NCI-H748 (cell line): ENCODE measurements around the gene PPP3CA.
A peak's percentile ranks its signal among the peaks of the same experiment; 100 is the strongest.

Experiments used
- DNase-seq: peaks from one replicate; lab custom pipeline; 2025; ENCODE audit not compliant: unreplicated experiment; lab: John Stamatoyannopoulos, UW

PPP3CA gene

DNA sequence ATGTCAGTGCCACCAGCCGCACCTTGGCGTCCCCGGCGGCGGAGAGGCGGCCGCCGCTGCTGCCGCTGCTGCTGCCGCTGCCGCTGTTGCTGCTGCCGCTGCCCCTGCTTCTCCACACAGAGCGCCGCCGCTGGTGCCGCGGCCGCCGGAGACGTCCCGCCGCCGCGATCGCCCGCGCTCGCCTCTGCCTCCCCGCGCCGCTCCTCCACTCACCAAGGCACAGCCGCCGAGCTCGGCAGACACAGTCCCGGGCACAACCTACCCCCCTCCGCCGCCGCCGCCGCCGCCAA, at the start of gene PPP3CA:
Gene PPP3CA (minus strand): TSS at position 260 of the 290 bp plus-strand sequence.
- no peak for DNase-seq

DNA sequence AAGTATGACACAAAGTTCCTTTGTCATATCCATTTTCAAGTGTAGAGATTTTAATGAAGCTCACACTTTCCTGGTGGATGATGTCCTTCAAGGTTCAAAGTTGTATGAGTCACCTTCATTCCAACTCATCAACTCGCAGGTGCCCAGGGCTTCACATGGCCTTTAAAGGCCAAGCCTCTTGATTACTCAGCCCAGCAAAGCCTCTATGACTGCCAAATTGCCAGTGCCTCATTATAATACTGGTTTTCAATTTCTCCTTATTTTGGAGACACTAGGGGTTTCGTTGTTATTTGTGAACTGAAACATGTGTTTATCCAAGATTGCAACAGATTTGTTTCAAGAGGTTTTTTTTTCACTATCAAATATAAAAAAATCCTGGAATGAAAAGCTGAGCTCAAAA, 45.9 kb upstream of the PPP3CA start:
- no peak for DNase-seq

DNA sequence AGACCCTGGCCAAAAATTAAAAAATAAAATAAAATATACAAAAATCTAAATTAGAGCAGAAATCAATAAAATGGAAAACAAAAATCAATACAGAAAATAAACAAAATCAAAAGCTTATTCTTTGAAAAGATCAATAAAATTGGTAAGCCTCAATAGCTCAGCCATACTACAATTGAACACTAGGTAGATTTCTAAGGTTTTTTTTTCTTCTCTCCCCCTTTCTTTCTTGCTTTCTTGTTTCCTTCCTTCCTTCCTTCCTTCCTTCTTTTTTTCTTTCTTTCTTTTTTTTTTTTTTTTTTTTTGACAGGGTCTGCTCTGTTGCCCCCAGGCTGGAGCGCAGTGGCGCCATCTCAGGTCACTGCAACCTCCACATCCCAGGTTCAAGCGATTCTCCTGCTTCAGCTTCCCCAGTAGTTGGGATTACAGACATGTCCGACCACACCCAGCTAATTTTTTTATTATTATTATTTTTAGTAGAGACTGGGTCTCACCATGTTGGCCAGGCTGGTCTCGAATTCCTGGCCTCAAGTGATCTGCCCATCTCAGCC, 23.4 kb upstream of the PPP3CA start:
- no peak for DNase-seq

DNA sequence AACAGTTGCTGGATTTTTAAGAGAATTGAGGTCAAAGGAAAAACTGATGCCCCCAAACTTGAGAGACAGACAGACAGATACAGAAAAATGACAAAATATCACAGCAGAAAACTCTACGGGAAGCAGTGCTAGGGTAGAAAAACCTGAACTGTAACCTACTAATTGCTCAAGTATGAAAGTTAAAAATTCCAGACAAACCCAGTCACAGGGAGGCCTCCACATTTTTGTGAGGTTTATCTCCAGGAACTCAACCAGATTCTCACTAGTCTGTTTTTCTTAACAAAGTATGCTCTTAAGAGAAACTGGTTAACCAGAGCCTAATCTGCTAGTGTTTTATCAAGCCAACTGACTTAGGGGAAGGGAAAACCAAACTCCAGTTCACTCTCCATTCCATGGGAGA, 19.9 kb upstream of the PPP3CA start:
- DNase-seq: no peak

DNA sequence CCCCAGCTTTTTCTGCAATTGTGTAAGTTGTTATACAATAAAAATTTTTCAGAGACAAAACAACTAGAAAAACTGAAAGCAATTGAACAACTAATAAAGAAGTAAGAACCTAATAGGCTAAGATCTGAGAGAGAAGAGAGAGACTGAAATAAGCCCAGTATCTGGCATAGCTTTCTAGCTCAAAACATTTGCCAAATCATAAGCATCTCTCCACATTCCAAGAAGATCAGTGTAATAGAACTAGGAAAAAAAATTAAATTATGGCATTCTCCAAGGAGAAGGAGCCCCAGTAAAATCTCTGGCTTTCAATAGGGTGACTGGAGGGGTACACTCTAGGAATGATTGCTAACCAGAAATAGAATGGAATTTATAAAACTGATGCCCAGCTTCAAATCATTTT, 19.0 kb upstream of the PPP3CA start:
- DNase-seq: no peak

DNA sequence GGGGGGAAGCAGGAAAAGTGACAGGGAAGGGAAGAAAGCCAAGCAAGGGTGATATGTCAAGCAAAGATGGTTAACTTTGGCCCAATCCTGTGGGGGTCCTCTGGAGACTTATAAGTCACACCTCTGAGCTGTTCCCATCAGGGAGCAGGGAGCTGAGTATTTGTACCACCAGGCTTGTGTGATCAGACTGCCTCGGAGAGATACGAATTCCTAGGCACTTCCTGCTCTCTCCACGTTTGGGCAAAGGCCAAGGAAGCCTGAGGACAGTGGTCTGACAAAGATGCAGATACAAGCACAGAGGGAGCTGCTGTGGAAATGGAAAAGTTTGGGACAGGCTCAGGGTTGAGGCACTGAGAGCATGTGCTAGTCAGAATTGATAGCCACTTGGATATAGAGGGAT, 10.4 kb upstream of the PPP3CA start:
- no peak for DNase-seq

DNA sequence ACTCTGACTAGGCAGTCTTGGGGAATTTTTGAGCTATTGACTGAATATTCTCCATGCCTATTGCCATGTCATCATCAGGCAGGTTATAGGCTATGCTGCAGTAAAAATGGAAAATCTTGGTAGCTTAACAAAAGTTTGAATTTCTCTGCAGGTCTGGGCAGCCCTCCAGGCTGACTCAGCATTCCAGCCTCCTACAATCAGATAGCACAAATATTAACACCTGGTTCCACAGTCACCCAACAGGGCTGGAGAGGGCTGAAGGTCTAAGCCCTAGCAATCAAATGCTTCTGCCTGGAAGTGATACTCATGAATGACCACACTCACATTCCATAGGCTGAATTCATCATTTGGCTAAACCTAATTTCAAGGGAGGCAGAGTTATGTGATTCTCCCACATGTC, 9.6 kb upstream of the PPP3CA start:
- no peak for DNase-seq

DNA sequence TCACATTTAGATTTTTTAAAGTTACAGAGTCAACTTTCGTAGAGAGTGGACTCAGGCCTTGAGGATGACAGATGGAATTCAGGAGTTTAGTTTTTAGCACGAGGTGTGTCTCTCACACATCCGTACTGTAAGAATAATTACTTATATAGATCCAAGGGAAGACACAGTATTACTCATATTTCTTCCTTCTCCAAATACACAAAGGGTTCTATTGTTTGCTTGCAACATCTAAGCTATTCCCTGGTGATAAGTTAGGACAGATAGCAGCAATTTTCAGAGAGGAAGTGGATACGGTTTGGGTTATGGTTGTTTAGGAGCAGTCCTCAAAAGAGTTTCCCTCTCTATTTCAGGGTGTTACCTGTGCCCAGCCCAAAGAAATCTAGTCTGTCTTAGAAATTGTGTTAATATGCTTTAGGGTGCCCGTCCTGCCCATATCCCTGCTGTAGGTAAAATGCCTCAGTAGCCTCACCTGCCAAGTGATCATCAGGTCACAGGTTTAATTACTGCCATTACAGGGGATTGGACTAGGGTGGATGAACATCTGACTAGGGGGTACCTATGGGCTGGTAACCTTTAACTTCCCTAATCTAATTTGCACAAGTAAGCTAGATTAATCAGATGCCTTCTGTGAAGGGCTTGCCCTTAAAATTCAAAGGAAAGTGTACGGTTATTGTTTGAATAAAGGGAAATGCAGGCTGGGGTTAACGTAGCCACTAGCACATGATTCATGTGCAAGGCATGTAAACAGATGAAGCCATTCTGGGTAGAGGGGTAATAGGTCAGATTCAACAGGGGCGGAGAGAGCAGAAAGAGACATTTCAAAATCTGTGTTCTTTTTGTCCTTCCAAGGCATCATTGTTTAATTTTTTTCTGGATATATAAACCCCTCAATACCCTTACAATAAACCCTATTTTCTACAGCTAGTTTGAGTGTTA, 8.7 kb upstream of the PPP3CA start:
- DNase-seq: no peak

DNA sequence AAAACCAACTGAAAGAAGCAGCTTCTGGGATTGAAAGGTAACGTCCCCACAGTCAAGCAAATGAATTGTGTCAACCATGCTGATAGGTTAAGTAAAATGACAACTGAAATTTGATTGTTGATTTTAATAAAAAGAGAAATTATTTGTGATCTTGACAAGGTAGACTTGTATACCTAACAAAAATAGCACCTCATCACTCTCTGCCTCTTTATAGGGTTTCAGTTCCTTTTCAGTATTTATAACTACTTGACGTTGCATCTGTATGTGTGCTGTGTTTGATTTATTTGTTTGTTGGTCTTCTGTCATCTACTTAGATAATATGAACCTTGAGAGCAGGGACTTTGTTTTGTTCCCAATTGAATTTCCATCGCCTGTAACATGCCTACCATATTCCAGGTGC, 7.9 kb upstream of the PPP3CA start:
- DNase-seq: no peak

DNA sequence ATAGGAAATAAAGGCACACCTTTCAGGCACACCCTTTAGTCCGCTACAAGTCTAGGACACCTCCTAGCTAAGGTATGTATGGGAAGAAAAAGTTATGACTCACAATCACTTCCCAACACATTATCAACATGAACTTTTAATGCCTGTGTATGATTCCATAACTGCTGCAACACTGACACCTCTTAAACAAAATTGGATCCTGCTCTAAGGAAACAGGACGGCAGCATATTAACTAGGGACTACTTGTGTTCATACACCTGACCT, 2.4 kb upstream of the PPP3CA start:
- DNase-seq: no peak

DNA sequence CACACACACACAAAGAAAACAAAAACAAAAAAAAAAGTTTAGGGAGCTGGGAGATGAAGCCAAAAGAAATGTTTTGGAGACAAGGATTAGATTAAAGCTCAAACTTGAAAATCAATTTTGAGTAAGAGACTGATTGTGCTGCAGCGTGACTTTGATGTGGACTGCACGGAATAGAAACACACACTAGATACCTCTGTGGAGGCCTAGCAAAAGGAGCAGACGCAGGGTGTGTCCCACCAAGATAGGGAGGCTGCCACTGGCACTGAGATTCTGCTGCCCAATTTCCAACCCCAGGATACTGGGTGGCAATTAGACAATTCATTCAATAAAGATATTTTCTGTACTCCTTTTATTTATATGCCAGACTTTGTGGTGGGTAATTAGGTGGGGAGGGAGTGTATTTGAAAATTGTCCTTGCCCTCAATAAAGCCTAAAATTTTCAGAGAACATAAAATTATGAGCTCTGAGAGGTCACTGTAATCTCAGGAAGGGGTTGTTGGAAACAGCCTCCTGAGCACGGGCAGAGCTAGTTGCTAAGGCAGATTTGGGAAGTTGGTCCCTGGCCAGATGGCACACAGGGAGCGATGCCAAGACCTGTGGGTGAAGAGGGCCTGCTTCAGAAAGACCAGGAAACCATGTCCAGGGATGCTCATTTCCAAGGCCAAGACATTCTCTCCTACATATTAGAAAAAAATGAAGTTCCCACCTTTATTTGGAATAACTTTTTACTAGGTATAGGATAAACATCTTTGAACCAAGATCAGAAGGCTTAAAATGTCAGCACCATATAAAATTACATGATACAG, 1.9 kb upstream of the PPP3CA start:
- peak; percentile 52 for DNase-seq

DNA sequence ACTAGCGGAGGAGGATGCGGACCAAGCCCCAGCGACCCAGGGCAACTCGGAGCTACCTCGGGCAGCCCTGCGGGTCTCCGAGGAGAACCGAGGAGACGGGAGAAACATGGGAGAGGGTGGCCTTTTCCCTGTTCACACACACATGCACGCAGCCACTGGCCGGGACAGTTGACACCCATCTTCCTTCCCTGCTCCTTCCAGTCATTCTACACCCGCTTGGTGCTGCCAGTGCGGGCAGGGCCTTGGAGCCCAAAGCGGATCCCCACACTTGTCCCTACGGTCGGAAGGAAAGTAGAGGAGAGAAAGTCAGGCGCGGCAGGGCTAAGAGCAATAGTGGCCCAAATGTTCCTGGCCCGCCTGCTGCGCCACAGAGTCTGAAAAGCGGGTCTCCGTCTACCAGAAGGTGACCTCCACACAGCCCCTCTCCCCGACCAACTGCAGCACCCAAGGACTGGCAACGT, 1.1 kb upstream of the PPP3CA start:
- peak; percentile 63 for DNase-seq

DNA sequence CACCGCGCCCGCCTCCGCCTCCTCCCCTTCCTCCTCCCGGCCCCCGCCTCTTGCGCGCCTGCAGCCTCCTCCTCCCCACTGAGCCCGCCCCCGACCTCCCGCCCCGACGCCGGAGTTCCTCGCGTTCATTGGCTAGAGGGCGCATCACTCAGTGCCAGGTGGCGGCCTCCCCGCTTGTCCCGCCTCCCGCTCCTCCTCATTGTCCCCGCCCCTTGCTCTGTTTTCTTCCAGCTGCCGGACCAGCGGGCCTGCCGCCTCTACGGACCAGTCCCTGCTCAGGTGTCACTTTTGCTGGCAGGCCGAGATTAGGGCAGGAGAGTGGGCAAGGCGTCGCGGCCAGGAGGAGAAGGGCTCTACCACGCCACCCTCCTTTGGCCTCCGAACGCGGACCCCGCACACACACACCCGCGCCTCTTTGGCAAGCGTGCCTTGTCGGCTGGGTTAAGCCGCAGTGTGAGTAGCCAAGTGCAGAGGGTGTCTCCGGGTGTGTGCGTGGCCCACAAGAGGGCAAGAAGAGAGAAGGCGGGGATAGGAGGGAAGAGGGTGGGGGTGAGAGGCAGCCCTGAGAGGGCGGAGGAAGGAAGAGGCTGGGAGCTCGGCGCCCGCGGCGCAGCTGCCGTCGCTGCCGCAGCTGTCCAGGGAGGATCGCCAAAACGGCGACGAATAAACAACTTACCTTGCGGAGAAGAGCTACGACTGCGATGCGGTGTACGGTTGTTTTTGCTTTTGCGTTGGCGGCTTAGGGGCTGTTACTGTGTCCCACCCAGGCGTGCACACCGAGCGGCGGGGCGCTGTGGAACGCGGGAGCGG, 436 bp upstream of the PPP3CA start:
- DNase-seq: peak; percentile 94

DNA sequence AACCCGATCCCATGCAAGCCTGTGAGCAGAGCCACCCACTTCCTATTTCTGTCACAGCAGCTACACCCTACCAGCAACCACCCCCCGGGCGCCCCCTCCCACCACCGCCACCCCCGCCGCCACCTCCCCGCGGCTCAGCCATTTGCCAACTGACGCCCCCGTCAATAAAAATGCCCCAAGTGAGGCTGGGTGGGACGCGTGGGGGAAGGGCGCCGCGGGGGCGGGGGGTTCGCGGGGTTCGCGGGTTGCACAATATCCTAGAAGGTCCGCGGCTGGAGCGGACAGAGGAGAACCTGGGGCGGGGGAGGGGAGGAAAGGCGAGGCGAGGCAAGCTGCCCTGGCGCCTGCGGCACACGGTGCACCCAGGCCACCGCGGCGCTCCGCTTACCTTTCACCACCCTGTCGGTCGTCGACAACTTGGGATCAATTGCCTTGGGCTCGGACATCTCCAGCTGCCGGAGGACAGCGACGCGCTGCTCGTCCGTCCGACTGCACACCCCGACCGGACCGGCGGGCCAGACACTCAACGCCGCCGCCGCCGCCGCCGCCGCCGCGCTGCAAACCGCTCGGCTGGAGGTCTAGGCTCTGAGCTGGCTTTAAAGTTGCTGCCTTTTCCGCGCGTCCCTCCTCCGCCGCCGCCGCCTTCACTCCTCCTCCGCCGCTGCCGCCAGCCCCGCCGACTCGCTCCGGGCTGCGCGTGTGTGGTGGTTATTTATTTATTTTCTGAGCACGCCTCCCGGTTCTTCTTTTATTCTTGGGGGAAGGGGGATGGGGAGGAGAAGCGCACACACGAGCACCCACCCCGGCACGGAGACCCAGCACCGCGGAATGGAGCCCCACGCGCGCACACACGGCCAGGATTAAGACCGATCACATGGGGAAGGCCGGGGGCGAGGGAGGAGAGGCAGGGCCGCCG, 717 bp downstream of the PPP3CA start:
- DNase-seq: peak; percentile 70

DNA sequence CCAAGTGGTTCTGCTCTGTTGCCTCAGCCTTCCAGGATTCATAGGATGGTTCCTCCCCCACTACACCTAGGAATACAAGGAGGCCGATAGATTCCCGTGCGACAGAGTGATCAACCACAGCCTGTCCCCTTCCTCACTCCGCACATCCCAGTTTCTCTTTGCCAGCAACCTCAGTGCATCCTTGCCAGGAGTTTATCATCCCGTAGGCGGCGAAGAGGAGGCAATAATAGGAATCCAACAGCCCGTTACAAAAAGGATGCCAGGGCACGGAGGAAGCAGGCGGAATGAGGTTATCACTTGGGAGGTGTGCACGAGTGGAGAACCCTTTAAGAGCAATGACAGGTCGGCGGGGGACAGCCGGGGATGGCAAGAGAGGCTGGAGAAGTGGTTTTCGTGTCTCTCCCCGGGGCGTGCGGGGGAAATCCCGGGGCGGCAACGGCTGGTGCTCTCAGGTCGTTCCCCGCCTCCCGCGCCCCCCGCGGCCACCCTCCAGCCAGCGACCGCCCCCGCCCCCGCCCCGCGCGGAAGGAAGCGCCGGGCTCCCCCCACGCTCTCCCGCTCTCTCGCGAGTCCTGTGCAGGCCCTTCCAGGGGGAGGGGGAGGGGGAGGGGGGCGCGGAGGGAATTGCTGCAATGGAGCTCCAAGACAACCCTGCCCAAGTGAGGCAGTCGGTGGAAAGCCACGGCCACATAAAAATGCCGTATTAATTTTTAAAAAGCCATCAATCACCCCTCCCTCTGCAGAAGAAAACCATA, 1.6 kb downstream of the PPP3CA start:
- peak; percentile 81 for DNase-seq

DNA sequence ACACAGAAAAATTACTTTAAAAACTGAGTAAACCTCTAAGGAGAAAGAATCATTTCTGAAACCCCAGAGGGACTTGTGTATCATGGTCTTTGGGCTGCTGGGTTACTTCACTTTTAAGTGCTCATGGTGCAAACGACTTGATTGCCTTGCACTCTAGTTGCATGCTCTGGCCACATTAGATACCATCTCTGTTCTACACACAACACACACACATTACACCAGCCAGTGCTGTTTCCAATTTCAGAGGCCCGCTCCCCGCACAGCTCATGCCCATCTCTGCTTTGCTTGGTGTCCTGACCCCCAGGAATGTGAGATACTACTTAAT, 2.1 kb downstream of the PPP3CA start:
- DNase-seq: peak; percentile 81

DNA sequence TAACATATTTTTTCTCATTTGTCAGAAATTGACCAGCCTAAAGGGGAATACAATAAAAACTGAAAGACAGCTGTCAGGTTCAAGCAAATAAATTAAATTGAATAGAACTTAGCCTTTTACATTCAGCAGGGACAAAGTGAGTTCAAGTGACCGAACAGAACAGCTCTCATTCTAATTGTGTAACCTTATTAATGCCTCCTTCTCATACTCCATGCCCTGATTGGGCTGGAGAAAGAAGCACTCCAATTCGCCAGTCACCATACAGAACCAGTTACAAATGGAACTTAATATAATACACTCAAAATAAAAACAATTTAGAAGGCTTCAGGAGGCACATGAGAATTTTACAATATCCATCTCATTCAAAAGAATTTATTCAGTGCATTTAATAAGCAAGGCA, 8.0 kb downstream of the PPP3CA start:
- peak; percentile 14 for DNase-seq

DNA sequence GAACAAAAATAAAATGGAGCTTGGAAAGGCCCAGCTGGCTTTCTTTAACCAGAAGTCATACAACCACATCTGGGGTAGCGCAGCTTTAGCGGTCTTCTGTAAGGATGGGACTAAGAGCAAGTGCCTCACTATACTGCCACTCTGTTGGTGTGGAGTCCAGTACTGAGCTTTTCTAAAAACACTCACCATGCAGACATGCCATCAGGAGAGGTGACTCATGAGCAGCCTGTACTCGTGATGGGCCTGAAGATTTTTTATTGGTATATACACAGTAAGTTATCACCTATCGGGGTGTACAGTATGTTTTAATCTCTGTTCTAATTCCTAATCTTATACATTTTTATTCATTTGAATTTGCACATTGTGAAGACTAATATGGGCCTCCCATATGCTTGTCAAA, 9.6 kb downstream of the PPP3CA start:
- DNase-seq: no peak

DNA sequence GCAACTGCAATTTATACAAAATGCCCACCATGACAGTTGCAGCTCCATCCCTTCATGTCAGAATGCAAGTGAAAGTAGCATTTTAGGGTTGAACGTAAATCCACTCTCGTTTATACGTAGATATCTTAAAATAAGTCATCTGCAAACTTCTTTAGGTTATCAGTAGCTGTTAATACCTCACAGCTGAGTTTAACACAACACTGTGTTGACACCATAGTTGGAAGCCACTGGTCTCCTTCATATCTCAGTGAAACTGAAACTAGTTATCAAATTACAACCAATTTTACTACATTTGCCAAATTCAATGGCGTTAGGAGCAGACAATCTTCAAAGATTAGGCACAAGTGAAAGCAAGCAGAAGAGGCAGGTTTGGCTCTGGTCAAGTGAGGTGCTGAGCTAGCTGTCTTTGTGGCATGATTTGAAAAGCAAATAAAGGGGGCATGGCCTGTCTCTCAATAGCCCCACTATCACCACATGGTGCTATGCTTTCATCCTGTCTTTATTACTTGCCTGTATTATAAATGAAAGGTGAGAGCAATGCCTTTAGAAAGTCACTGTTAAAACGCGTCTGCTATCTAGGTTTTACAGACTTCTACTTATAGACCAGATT, 12.3 kb downstream of the PPP3CA start:
- peak; percentile 81 for DNase-seq
